Progenitor cell of endocrine pancreas (in vitro differentiated cells): ENCODE results near the gene CDIPT. TPM values are rescaled to one million over a fixed set of nuclear protein-coding genes. Genes with fewer than 3 reads are reported as not detected.
"Not testable (repeated sequence)": the region's sequence is repeated elsewhere in the genome, so short reads cannot be mapped to it uniquely, and the experiment has no call there.

ENCODE experiments used
- DNase-seq: peaks from one replicate; pipeline ENCODE4 v3.0.0; 2021; ENCODE audit warnings: low spot score; ENCODE audit not compliant: unreplicated experiment
- H3K27ac Mint-ChIP-seq: 2 replicates; pipeline ENCODE4 v1.8.0; 2021; ENCODE audit warnings: mild to moderate bottlenecking, moderate library complexity, mixed read lengths
- H3K27me3 Mint-ChIP-seq: 2 replicates; pipeline ENCODE4 v1.8.0; 2021; ENCODE audit warnings: mixed read lengths
- H3K36me3 Mint-ChIP-seq: 2 replicates; pipeline ENCODE4 v1.8.0; 2022; ENCODE audit warnings: mixed read lengths; ENCODE audit not compliant: insufficient read depth
- H3K4me1 Mint-ChIP-seq: 2 replicates; pipeline ENCODE4 v1.8.0; 2021; ENCODE audit warnings: low read depth, mixed read lengths
- H3K4me3 Mint-ChIP-seq: 2 replicates; pipeline ENCODE4 v1.8.0; 2021; ENCODE audit warnings: low read depth, mild to moderate bottlenecking, moderate library complexity, mixed read lengths
- H3K9me3 Mint-ChIP-seq: 2 replicates; pipeline ENCODE4 v1.8.0; 2021; ENCODE audit warnings: low read depth, mixed read lengths
- total RNA-seq: library from RNA; stranded (reverse); gene quantifications from 2 replicates; pipeline ENCODE4 v1.2.1, GENCODE V29; 2021
- TF ChIP-seq, protein P1 (sequence below): fragments of 200-600 bp; sonication (generic); IDR thresholded peaks from one replicate; pipeline ENCODE4 v1.5.0; 2021; ENCODE audit warnings: antibody characterized with exemption, mild to moderate bottlenecking; ENCODE audit not compliant: unreplicated experiment

CDIPT gene
- total RNA-seq, 1 donor from 2014 or later = 51.2 TPM

DNA sequence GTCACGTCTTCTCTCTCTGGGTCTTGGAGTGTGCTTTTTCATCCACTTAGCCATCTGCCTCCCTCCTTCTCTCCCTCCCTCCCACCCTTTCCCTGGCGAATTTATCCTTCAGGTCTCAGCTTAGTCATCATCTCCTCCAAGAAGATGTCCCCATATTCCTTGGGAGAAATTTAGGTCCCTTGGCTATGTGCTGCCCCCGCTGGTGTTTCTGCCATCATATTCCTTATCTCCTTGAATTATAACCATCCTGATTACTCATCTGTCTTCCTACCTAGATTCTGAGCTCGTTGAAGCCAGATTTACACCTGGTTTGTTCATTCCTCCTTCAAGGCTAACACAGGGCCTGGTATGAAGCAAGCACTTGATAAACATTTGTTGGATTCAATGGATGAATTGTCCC lies 31.3 kb upstream of the CDIPT start:
- no peak for DNase-seq
- H3K4me1 Mint-ChIP-seq = peaks cover 10% of the 10 kb centered on the region
- no peak overlapping the region for H3K4me3 Mint-ChIP-seq
- TF ChIP-seq, protein P1, sequence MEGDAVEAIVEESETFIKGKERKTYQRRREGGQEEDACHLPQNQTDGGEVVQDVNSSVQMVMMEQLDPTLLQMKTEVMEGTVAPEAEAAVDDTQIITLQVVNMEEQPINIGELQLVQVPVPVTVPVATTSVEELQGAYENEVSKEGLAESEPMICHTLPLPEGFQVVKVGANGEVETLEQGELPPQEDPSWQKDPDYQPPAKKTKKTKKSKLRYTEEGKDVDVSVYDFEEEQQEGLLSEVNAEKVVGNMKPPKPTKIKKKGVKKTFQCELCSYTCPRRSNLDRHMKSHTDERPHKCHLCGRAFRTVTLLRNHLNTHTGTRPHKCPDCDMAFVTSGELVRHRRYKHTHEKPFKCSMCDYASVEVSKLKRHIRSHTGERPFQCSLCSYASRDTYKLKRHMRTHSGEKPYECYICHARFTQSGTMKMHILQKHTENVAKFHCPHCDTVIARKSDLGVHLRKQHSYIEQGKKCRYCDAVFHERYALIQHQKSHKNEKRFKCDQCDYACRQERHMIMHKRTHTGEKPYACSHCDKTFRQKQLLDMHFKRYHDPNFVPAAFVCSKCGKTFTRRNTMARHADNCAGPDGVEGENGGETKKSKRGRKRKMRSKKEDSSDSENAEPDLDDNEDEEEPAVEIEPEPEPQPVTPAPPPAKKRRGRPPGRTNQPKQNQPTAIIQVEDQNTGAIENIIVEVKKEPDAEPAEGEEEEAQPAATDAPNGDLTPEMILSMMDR = no peak
- no peaks in the 10 kb centered on the region for H3K36me3 Mint-ChIP-seq
- no peaks in the 10 kb centered on the region for H3K9me3 Mint-ChIP-seq
- H3K27me3 Mint-ChIP-seq = peaks cover 18% of the 10 kb centered on the region
- H3K27ac Mint-ChIP-seq = no peak overlapping the region

DNA sequence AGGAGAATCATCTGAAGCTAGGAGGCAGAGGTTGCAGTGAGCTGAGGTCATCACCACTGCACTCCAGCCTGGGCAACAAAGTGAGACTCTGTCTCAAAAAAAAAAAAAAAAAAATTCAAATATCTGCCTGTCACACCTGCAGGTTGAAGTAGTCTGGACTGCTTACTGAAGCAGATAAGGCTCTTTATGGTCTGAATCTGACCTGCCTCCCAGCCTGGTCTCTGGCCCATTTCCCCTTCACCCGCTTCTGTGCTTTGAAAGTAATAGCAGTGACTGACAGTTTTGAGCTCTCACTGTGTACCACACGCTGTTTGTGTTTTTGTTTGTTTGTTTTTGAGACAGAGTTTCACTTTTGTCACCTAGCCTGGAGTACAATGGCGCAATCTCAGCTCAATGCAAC lies 30.5 kb upstream of the CDIPT start:
- H3K27me3 Mint-ChIP-seq = peaks cover 13% of the 10 kb centered on the region
- TF ChIP-seq, protein P1 = no peak
- no peaks in the 10 kb centered on the region for H3K36me3 Mint-ChIP-seq

DNA sequence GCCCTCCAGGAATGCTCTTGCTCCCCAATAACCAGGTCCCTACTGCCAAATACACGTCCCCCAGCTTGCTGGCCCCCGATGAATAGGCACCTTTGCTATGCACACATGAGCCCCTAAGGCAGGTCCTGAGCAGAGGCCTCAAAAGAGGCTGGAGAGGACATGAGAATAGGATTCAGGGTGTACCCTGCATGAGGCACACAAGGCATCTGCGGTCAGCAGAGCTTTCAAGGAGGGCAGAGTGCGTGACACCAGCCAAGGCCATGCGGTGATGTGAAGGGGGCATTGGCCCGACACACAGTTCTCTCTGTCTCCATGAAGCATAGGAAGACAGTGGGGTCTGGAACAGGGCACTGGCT lies 29.4 kb upstream of the CDIPT start:
- H3K4me3 Mint-ChIP-seq = no peak overlapping the region
- H3K4me1 Mint-ChIP-seq = peaks cover 2% of the 10 kb centered on the region
- no peak overlapping the region for H3K27ac Mint-ChIP-seq
- H3K36me3 Mint-ChIP-seq = no peaks in the 10 kb centered on the region
- no peak for DNase-seq
- H3K9me3 Mint-ChIP-seq = no peaks in the 10 kb centered on the region
- H3K27me3 Mint-ChIP-seq = peaks cover 3% of the 10 kb centered on the region
- TF ChIP-seq, protein P1 = no peak

More for the DNA sequence above, 30.5 kb upstream of the CDIPT start:
- Mint-ChIP-seq H3K4me3 (no peak overlapping the region), H3K9me3 (no peaks in the 10 kb centered on the region), H3K27ac (no peak overlapping the region), H3K4me1 (peaks cover 5% of the 10 kb centered on the region)
- DNase-seq = no peak

DNA sequence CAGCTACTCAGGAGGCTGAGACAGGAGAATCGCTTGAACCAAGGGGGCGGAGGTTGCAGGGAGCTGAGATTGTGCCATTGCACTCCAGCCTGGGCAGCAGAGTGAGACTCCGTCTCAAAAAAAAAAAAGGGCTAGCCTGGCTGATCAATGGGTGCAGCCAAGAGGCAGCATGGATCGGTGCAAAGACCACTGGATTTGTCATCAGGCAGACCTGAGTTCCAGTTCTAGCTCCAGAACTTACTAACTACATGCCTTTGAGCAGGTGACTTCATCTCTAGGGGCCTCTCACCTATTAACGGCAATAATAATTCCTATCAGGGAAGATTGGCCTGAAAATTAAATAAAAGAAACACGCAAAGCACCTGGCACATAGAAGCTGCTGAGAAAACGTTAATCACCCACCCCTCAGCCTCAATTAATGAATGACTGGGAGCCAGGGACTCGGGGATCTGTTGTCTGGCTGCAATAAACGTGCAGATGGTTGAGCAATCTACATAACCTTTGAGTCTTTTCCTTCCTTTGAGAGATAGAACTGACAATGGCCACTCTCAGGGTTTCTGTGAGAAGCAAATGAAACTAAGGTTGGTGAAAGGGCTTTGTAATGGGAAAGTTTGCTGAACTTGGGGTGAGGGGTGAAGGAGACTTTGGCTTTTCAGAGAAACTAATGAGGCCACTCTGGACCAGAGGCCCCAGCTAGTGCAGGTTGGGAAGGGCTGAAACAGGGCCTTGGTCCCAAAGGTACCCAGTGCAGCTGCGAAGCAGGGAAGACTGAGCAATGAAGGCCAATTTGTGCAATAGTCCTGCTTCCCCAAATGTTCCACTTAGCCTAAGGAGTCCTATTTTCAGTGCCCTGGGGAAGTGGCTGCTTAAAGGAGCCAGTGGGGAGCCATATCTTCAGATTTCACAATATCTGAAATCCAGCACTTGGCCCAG lies 28.8 kb upstream of the CDIPT start:
- H3K27ac Mint-ChIP-seq = no peak overlapping the region
- H3K4me3 Mint-ChIP-seq = no peak overlapping the region
- H3K27me3 Mint-ChIP-seq = no peaks in the 10 kb centered on the region
- H3K4me1 Mint-ChIP-seq = peaks cover 2% of the 10 kb centered on the region
- TF ChIP-seq, protein P1 = no peak
- no peaks in the 10 kb centered on the region for H3K9me3 Mint-ChIP-seq
- DNase-seq = no peak
- no peaks in the 10 kb centered on the region for H3K36me3 Mint-ChIP-seq

DNA sequence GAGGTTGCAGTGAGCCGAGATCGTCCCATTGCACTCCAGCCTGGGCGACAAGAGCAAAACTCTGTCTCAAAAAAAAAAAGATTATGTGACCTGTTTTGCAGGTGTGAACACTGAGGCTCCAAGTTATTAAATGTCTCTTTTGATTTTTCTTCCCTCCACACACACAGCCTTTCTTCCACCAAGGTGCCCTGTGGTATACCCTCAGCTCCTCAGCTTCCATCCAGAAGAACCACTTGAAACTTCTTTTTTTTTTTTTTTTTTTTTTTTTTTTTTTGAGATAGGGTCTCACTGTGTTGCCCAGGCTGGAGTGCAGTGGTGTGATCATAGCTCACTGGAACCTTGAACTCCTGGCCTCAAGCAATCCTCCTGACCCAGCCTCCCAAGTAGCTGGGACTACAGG lies 26.3 kb upstream of the CDIPT start:
- not testable (repeated sequence) for H3K27ac Mint-ChIP-seq, H3K4me3 Mint-ChIP-seq, H3K9me3 Mint-ChIP-seq, H3K36me3 Mint-ChIP-seq, H3K27me3 Mint-ChIP-seq, DNase-seq, H3K4me1 Mint-ChIP-seq

DNA sequence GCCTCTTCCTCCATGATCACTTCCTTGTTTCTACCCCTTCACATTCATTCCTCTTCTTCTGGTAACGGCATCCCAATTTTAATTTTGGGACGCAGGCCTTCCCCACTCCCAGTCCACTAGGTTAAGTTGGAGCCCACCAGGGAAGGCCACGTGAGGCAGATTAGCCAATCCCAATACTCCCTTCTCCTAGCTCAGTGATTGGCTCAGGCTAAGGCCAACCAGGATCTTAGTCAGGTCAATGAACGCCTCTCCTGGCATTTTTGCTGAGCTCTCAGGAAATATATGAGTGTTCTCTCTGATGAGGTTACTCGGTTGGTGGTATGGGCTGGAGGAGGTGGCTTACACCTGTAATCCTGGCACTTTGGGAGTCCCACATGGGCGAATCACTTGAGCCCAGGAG lies 21.0 kb upstream of the CDIPT start:
- no peaks in the 10 kb centered on the region for H3K27me3 Mint-ChIP-seq
- TF ChIP-seq, protein P1 = no peak
- DNase-seq = no peak
- no peak overlapping the region for H3K27ac Mint-ChIP-seq
- no peaks in the 10 kb centered on the region for H3K36me3 Mint-ChIP-seq
- H3K4me3 Mint-ChIP-seq = no peak overlapping the region
- H3K9me3 Mint-ChIP-seq = no peaks in the 10 kb centered on the region
- no peaks in the 10 kb centered on the region for H3K4me1 Mint-ChIP-seq
